ENCODE data around the gene GALNTL6. TPM values are rescaled to one million over a fixed set of nuclear protein-coding genes. Genes with fewer than 3 reads are reported as not detected.

Gene GALNTL6
- total and polyA plus RNA-seq, 2 of the 4 experiments (the other 2 are of a cell fraction) = under 0.01 TPM; not detected in 1

DNA sequence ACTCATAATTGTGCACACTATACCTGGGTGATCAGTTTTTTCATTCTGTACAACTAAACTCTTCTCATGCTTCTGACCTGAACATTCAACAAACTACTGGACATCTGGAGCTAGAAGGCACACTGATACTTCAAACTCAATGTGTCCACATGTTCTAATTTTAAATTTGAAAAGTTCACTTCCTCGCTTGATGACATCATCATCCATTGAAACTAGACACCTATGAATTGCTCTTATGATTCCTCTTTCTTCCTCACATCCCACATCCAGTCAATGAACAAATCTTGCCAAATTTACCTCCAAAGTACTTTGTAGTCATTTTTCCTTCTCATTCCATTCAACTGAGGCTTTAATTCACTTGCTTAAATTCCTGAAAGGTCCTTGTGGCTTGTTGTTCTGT, 549.4 kb downstream of the GALNTL6 start:
- Histone ChIP-seq H2AFZ (replicated peaks; ENCODE audit: low read length, poor library complexity) (no peak overlapping the region), H4K20me1 (ENCODE audit: insufficient read depth, low read length) (no peaks in the 10 kb centered on the region), H2BK20ac (ENCODE audit: low read depth, low read length) (no peak overlapping the region), H4K8ac (ENCODE audit: low read depth in 2 of 2, low read length in 2 of 2) (no peak overlapping the region), H4K5ac (ENCODE audit: low read depth, low read length) (no peak overlapping the region), H3K79me1 (ENCODE audit: low read depth in 1 of 2, low read length in 2 of 2) (no peaks in the 10 kb centered on the region), H2AK5ac (ENCODE audit: low read depth, low read length) (no peak overlapping the region), H3K9me1 (ENCODE audit: insufficient read depth, low read length) (no peaks in the 10 kb centered on the region), H2BK120ac (ENCODE audit: low read depth, low read length) (no peak overlapping the region), H2AK9ac (replicated peaks; ENCODE audit: low read depth, low read length, poor library complexity) (no peak overlapping the region), H3K27ac (ENCODE audit: insufficient read depth, low read length) (no peak overlapping the region), H3K4me1 (ENCODE audit: control insufficient read depth, insufficient read depth, low read length) (no peaks in the 10 kb centered on the region), H3K14ac (replicated peaks; ENCODE audit: low read depth, low read length) (no peak overlapping the region), H3K9me3 (ENCODE audit: control insufficient read depth, insufficient read depth, low read length) (peaks cover 8% of the 10 kb centered on the region), H3K23ac (ENCODE audit: low read depth, low read length) (no peak overlapping the region), H3K9ac (ENCODE audit: low read depth, low read length) (no peak overlapping the region), H3K4ac (ENCODE audit: low read depth, low read length) (no peak overlapping the region), H2BK5ac (ENCODE audit: low read depth, low read length, poor library complexity, severe bottlenecking) (no peak overlapping the region), H2BK15ac (ENCODE audit: low read depth, low read length) (no peak overlapping the region), H3K27me3 (ENCODE audit: control insufficient read depth, insufficient read depth, low read length) (no peaks in the 10 kb centered on the region), H3K4me2 (ENCODE audit: low read depth, low read length) (no peak overlapping the region), H4K91ac (ENCODE audit: insufficient read depth, low read depth, low read length) (no peak overlapping the region), H3K4me3 (ENCODE audit: insufficient read depth, low read depth, low read length) (no peak overlapping the region), H3K56ac (ENCODE audit: extremely low read depth, insufficient read depth, low read length) (no peak overlapping the region), H3K18ac (ENCODE audit: low read depth, low read length) (no peak overlapping the region), H3K36me3 (ENCODE audit: control insufficient read depth, insufficient read depth, low read length) (no peaks in the 10 kb centered on the region)
- POLR2A ChIA-PET (ENCODE audit: unreplicated experiment) = no interaction called here
- no TSS peak for BruUV-seq (replicated peaks)
- no peak for ATAC-seq (ENCODE audit: low read depth)
- in situ Hi-C loops (cut with MboI; ENCODE audit: low sequenced_read_pairs) (no loop called here), dilution Hi-C loops (cut with HindIII; ENCODE audit: low sequenced_read_pairs, unreplicated experiment) (no loop called here), intact Hi-C loops (cut with micrococcal nuclease) (no loop called here)
- no peak for DNase-seq
- CTCF ChIA-PET = no interaction called here
- 29% methylated on average over 1 of the region's 1 CpG; no CpG with 5 or more reads in 1 of the 2 experiments for WGBS, 2 experiments (ENCODE audit: extremely low coverage in 2 of 2, insufficient read length in 1 of 2)
- TF ChIP-seq CHD1 (IDR thresholded peaks at IDR 0.05; ENCODE audit: low read depth, low read length) (no peak), POLR2A (IDR thresholded peaks at IDR 0.05; ENCODE audit: low read depth, low read length) (no peak), MXI1 (IDR thresholded peaks at IDR 0.05; ENCODE audit: borderline replicate concordance, low read depth, low read length) (no peak), FOS (IDR thresholded peaks at IDR 0.05; ENCODE audit: low read depth, low read length) (no peak), RAD21 (IDR thresholded peaks at IDR 0.05; ENCODE audit: low read length) (no peak), SMC3 (IDR thresholded peaks at IDR 0.05; ENCODE audit: low read depth, low read length) (no peak), NFE2L2 (IDR thresholded peaks at IDR 0.05; ENCODE audit: low read depth, low read length) (no peak), BHLHE40 (IDR thresholded peaks at IDR 0.05; ENCODE audit: low read depth, low read length) (no peak), CEBPB (IDR thresholded peaks at IDR 0.05; ENCODE audit: low read depth, low read length) (no peak), RFX5 (IDR thresholded peaks at IDR 0.05; ENCODE audit: low read depth, low read length) (no peak), MAFK (IDR thresholded peaks at IDR 0.05; ENCODE audit: low read depth, low read length) (no peak)
- TF ChIP-seq, protein P1, sequence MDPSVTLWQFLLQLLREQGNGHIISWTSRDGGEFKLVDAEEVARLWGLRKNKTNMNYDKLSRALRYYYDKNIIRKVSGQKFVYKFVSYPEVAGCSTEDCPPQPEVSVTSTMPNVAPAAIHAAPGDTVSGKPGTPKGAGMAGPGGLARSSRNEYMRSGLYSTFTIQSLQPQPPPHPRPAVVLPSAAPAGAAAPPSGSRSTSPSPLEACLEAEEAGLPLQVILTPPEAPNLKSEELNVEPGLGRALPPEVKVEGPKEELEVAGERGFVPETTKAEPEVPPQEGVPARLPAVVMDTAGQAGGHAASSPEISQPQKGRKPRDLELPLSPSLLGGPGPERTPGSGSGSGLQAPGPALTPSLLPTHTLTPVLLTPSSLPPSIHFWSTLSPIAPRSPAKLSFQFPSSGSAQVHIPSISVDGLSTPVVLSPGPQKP (IDR thresholded peaks at IDR 0.05; ENCODE audit: borderline replicate concordance, low read depth, low read length) = no peak
- TF ChIP-seq, protein P2, sequence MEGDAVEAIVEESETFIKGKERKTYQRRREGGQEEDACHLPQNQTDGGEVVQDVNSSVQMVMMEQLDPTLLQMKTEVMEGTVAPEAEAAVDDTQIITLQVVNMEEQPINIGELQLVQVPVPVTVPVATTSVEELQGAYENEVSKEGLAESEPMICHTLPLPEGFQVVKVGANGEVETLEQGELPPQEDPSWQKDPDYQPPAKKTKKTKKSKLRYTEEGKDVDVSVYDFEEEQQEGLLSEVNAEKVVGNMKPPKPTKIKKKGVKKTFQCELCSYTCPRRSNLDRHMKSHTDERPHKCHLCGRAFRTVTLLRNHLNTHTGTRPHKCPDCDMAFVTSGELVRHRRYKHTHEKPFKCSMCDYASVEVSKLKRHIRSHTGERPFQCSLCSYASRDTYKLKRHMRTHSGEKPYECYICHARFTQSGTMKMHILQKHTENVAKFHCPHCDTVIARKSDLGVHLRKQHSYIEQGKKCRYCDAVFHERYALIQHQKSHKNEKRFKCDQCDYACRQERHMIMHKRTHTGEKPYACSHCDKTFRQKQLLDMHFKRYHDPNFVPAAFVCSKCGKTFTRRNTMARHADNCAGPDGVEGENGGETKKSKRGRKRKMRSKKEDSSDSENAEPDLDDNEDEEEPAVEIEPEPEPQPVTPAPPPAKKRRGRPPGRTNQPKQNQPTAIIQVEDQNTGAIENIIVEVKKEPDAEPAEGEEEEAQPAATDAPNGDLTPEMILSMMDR (conservative IDR thresholded peaks at IDR 0.05; ENCODE audit: low read depth, low read length) = no peak
